Hematopoietic multipotent progenitor cell (in vitro differentiated cells): ENCODE data around the gene CABYR. TPM values are rescaled to one million over a fixed set of nuclear protein-coding genes. Genes with fewer than 3 reads are reported as not detected.

Experiments
- DNase-seq, 3 donors: peaks; one replicate each; pipeline ENCODE4 v3.0.0-alpha.2; 2011 to 2015; ENCODE audit warnings: low read depth in 2 of 3, low spot score in 2 of 3
- total RNA-seq: library from RNA; depleted of rRNA; stranded (reverse); fragments of >200 nt; gene quantifications from one replicate; pipeline ENCODE4 v1.2.3, GENCODE V29; 2012

The CABYR gene, protein sequence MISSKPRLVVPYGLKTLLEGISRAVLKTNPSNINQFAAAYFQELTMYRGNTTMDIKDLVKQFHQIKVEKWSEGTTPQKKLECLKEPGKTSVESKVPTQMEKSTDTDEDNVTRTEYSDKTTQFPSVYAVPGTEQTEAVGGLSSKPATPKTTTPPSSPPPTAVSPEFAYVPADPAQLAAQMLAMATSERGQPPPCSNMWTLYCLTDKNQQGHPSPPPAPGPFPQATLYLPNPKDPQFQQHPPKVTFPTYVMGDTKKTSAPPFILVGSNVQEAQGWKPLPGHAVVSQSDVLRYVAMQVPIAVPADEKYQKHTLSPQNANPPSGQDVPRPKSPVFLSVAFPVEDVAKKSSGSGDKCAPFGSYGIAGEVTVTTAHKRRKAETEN
- not detected for total RNA-seq

GRCh38 chr18:24138789-24139616 lies at the start of gene CABYR:
Gene CABYR, plus strand, starts transcription at chr18:24139062. Its CDS starts 4,053 bp downstream, at chr18:24143115.
- DNase-seq, result peak; percentile 54 to 80 (median 80)

- DNase-seq, result no peak
Observed at GRCh38 chr18:24089076-24089475, 49.8 kb upstream of the CABYR start.

DNA sequence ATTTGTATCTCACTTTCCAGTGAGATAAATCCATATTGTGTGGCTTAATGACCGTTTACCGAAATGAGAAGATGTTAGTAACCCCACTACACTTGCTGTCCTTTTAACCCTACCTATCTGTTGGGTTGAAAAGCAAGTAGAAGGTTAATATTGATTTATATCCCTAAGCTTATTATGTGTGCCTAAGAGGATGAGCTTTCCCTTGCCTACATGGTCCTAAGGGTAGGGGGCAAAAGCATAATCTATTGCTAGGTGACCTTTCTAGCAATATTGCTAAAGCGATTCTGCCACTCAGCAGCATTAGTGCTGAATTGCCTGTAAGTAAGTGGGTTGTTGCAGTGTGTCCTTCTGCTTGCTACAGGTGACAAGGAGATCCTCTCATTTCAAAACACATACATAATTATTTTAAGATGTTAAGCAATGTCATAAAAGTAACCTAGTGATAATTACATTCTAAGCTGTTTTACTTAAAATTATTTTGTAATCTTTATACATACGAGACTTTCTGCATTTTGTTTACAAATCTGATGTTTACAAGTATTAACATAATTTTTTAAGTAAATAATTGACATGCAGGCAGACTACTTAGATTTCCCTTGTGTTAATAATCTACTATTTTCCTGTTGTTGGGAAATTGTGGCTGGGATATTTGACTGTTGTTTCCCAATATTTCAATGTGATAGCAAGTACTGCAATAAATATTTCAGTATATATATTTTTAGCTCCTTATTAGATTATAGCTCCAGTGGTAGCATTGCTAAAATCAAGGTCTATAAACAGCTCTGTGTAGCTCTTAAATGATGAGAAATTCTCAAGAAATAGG lies 49.1 kb upstream of the CABYR start:
- no peak for DNase-seq

DNA sequence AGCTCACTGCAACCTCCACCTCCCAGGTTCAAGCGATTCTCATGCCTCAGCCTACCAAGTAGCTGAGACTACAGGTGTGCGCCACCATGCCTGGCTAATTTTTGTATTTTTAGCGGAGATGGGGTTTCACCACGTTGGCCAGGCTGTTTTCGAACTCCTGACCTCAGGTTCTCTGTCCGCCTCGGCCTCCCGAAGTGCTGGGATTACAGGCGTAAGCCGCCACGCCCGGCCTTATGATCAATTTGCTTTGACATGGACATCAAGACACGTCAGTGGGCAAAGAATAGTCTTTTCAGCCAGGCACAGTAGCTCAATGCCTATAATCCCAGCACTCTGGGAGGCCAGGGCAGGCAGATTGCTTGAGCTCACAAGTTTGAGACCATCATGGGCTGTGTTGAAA lies 48.0 kb upstream of the CABYR start:
- DNase-seq, result no peak

DNA sequence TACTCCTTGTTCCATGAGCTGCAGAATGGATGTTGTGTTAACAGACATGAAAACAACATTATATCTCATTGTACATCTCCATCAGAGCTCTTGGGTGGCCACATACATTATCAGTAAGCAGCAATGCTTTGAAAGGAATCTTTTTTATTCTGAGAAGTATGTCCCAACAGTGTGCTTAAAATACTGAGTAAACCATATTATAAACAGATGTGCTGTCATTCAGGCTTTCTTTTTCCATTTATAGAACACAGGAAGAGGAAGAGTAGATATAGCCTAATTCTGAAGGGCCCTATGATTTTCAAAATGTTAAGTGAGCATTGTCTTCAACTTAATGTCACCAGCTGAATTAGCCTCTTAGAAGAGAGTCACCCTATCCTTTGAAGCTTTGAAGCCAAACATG lies 44.3 kb upstream of the CABYR start:
- DNase-seq, result no peak

- no peak for DNase-seq
Observed at GRCh38 chr18:24095976-24096375, 42.9 kb upstream of the CABYR start.

GRCh38 chr18:24103320-24104021 lies 35.4 kb upstream of the CABYR start:
- DNase-seq, result no peak

GRCh38 chr18:24104486-24104885 lies 34.4 kb upstream of the CABYR start:
- DNase-seq, result no peak

GRCh38 chr18:24108641-24109040 lies 30.2 kb upstream of the CABYR start:
- no peak for DNase-seq

DNA sequence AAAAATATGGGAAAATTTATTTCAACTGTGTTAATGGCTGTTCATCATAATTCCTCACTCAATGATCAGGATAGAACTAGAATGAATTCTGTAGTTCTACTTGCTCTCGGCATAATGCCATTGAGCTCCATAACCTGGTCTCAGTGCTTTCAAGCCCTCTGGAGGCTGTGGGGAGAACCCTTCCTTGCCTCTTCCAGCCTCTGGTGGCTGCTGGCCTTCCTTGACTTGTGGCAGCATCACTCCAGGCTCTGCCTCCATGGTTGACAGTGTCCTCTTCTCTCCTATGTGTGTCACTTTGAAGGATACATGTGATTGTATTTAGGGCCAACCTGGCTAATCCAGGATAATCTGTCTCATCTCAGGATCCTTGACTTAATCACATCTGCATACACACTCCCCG lies 26.9 kb upstream of the CABYR start:
- DNase-seq, result no peak

DNA sequence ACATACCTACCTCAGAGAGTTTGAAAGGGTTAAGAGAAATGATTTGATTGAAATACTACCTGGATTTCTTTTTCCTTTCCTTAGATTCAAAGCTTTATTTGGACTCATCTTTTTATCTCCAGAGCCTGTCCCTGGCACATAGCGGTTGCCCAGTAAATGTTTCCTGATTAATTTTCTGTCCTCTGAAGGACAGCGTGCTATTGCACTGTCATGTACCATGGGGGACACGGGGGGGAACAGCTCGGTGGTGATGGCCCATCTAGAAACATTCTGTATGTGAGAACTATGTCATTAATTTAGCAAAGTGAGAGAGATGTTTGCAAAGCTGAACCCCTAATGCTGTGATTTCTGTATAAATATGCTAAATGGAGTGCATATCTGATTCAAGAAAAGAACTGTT lies 26.4 kb upstream of the CABYR start:
- no peak for DNase-seq

DNA sequence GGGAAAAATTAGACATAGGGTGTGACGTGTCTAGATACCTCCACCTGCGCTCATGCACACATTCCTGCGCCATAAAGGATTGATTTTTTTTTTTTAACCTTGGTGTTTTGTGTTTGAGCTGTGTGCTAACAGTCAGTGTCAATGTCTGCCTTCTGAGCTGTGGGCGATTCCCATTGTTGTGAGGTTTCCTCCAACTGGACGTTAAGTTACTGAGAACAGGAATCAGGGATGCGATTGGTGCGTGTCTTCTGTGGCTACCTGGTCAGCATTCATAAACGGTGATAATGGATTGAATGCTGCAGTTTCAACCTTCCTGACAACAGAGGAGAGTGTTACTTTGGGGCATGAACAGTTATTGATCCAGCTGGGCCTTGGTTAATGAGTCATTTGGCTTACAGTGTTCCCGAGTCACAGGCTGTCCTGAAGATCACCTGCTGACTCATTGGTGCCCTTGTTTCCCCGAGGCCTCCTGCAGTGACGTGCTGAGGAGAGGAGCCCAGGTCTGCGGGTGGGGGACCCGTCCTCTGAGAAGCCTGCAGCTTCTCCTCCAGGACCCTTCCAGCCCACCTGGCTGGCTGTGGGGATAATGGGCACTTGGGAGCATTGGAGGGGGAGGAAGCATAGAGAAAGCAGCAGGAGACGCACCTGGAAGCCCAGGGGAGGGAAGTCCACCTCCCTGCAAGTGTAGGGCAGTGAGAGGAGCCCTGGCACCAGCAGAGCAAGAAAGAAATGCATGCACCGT lies 25.8 kb upstream of the CABYR start:
- no peak for DNase-seq

DNA sequence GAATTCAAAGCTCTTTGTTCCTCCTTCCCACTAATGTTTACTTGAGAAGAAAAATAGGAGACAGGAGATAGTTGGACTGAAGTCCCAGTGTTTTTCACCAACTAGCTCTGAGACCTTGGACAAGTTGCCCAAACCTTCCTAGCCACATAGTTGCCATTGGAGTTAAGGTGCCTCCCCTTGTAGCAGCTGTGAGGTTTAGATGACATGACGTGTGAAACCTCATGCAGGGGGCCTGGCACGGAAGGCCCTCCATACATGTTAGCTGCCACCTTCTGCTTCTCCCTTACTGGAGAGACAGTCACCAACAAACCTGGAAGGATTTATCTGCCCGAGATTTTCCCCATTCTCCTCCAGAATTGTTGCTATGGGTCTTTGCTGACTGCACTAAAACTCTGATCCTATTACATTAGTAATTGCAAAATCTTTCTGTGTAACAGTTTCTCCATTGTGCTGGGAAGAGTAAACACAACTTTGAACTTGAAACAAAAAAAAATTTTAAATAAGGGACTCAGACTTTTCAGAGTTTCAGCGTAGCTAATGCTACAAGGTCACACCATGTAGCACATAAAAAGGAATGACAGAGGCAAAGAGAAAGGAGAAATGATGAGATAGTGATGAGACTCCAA lies 23.8 kb upstream of the CABYR start:
- no peak for DNase-seq

- DNase-seq, result peak in 2 of 3 donors; percentile 3 to 45
Observed at GRCh38 chr18:24115628-24116027, 23.2 kb upstream of the CABYR start.

DNA sequence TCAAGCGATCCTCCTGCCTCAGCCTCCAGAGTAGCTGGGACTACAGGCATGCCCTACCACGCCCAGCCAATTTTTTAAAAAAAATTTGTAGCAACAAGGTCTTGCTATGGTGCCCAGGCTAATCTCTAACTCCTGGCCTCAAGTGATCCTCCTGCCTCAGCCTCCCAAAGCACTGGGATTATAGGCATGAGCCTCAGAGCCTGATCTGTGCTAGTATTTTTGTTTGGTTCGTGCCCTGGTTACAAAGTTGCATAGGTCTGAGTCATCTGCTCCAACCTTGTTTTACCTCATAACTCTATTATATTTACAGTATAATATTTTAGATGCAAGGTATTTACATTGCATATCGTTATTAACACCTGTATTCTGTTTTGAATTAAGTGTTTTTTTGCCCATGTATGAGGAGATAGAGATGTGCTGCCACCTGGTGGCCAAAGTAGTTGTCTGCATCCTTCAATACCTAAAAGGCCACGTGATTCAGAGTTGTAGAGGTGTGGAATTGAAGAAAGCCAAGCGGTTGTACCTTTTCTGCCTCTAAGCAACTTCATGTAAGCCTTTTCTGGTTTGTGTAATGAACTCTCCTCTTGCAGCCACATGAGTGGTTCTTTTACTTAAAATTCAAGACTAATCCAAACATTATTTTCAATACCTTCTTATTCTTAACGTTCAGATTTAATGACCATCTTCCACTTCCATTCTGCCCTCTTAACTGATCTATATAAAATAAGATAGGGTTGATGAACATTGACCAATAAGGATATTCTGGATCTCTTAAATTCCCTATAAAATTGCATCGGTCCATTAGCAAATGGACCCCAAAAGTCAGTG lies 19.9 kb upstream of the CABYR start:
- peak; percentile 68 to 89 (median 73) for DNase-seq

- no peak for DNase-seq
Observed at GRCh38 chr18:24120676-24121075, 18.2 kb upstream of the CABYR start.

DNA sequence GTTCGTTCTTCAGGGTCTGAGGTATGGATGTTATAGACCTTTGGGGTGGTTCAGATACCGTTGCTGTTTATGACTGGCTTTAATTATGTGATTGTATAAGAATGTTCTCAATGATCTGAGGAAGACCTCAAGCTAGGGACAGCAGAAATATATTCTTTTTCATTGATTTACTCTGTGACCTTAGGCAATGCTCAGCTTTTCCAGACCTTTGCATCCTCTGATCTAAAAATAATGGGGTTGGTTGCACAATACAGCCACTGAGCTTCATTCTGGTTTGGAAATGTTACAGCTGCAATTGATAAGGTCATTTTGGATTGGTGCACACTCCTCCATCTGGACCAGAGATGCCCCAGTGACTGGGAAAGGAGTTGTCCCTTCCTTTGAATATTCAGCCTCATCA lies 17.2 kb upstream of the CABYR start:
- no peak for DNase-seq

DNA sequence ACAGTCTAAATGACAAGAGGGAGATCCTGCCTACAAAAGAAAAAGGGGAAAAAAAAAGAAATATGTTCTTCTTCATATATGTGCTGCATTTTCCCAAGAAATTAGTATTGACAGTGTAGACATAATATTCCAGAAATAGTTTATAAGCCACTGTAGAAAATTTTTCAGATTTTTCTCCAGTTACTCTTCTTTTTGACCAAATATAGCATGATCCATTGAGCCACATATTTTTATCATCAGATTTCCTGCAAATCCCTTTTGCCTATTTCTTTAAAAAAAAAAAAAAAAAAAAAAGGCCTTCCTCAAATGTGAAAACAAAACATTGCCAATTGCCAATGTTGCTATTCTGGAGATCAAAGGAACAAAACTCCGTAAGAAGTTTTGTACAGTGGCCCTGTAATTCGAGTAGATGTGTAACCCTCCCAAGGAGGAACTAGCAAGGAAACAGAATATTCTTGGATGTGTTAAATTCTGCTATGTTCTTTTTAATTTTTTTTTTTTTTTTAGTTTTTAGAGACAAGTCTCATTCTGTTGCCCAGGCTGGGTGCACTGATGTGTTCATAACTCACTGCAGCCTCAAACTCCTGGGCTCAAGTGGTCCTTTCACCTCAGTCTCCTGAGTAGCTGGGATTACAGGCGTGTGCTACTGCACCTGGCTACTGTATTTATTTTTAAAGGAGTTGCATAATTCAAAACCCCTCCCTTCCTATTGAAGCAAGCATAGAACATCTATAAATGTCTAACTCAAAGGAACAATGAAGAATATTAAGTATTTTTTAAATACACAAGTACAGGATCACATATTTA lies 12.5 kb upstream of the CABYR start:
- DNase-seq, result no peak
